DND-41 (cell line): ENCODE data around the gene CACNB4.
"Not testable (repeated sequence)": the region's sequence is repeated elsewhere in the genome, so short reads cannot be mapped to it uniquely, and the experiment has no call there.

Experiments used
- ATAC-seq: fragments of 200-7000 bp; cut with Tn5 transposase; 3 replicates; pipeline ENCODE4 v1.9.1; 2021; ENCODE audit warnings: low read depth; ENCODE audit not compliant: insufficient read depth
- DNase-seq: peaks from one replicate; pipeline ENCODE4 v3.0.0-alpha.2; 2020
- H2AFZ ChIP-seq: 2 replicates; pipeline ENCODE4 v1.6.0; 2012; ENCODE audit warnings: low read depth, low read length
- H3K27ac ChIP-seq: 2 replicates; pipeline ENCODE4 v1.5.1; 2012; ENCODE audit warnings: low read length, inconsistent platforms
- H3K27me3 ChIP-seq: fragments of 200-600 bp; sonication (generic); 2 replicates; pipeline ENCODE4 v1.6.0; 2012; ENCODE audit warnings: low read length, mild to moderate bottlenecking, inconsistent platforms; ENCODE audit not compliant: insufficient read depth, poor library complexity
- H3K36me3 ChIP-seq: 2 replicates; pipeline ENCODE4 v1.5.1; 2012; ENCODE audit warnings: low read length, inconsistent platforms; ENCODE audit not compliant: insufficient read depth
- H3K4me1 ChIP-seq: 2 replicates; pipeline ENCODE4 v1.5.1; 2012; ENCODE audit warnings: mild to moderate bottlenecking, low read length; ENCODE audit not compliant: insufficient read depth
- H3K4me2 ChIP-seq: 2 replicates; pipeline ENCODE4 v1.6.0; 2012; ENCODE audit warnings: mild to moderate bottlenecking, moderate library complexity, low read length, inconsistent platforms; ENCODE audit not compliant: insufficient read depth
- H3K4me3 ChIP-seq, 2 experiments: fragments of 200-600 bp in 1 of 2; shearing (Covaris generic) in 1 of 2; 2 replicates each; pipeline ENCODE4 v1.5.1; 2012 to 2016; ENCODE audit warnings: inconsistent platforms in 2 of 2, low read length in 2 of 2, mild to moderate bottlenecking in 2 of 2, low read depth in 1 of 2, moderate library complexity in 1 of 2
- H3K79me2 ChIP-seq: 2 replicates; pipeline ENCODE4 v1.6.0; 2012; ENCODE audit warnings: low read length, inconsistent platforms; ENCODE audit not compliant: insufficient read depth
- H3K9ac ChIP-seq: 2 replicates; pipeline ENCODE4 v1.6.0; 2012; ENCODE audit warnings: low read depth, mild to moderate bottlenecking, inconsistent platforms, low read length, moderate library complexity
- H3K9me3 ChIP-seq: 2 replicates; pipeline ENCODE4 v1.5.1; 2012; ENCODE audit warnings: low read length, moderate library complexity, mild to moderate bottlenecking, inconsistent platforms; ENCODE audit not compliant: insufficient read depth, severe bottlenecking
- H4K20me1 ChIP-seq: 2 replicates; pipeline ENCODE4 v1.6.0; 2012; ENCODE audit warnings: low read length; ENCODE audit not compliant: insufficient read depth
- CTCF ChIP-seq: IDR thresholded peaks from 2 replicates; pipeline ENCODE4 v1.5.1; 2012; ENCODE audit warnings: borderline replicate concordance, low read length, moderate library complexity, mild to moderate bottlenecking; ENCODE audit not compliant: poor library complexity, severe bottlenecking; ENCODE audit errors: extremely low read depth
- EZH2 ChIP-seq: IDR thresholded peaks from 3 replicates; pipeline ENCODE4 v1.6.1; 2012; ENCODE audit warnings: borderline replicate concordance, low read depth, mild to moderate bottlenecking, moderate library complexity, low read length, inconsistent platforms; ENCODE audit not compliant: severe bottlenecking

The CACNB4 gene

DNA sequence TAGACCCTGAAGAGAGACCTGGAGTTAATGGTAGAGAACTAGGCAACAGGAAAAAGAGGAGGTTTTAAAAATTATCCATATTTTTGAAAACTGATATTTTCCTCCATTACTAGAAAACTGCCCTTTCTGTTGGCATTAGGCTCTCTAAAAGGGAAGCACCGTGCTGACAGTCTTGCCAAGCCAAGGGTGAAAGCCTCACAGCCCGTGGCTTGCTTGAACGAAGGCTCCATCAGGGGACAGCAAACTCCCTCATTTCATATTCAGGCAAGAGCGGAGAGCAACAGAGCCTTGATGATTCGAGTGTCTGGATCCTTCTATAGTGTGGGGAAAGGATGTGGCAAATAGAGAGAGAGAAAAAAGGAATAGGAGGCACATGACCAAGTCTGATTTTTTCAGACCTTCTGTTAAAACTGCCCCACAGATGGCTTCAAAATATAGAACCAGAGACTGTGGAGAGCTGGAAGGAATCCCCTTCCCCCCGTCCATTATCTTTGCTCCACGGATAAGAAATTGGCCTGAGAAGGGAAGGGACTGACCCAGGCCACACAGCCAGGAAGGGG, 67.0 kb downstream of the CACNB4 start:
- Histone ChIP-seq H3K79me2 (no peaks in the 10 kb centered on the region), H3K27me3 (no peaks in the 10 kb centered on the region), H3K4me1 (no peaks in the 10 kb centered on the region), H2AFZ (no peak overlapping the region), H3K27ac (no peak overlapping the region), H3K9me3 (no peaks in the 10 kb centered on the region), H3K4me2 (no peak overlapping the region), H3K4me3 (no peak overlapping the region), H3K36me3 (no peaks in the 10 kb centered on the region), H3K9ac (no peak overlapping the region), H4K20me1 (no peaks in the 10 kb centered on the region)
- no peak for ATAC-seq
- TF ChIP-seq EZH2 (no peak), CTCF (no peak)
- DNase-seq = no peak

GRCh38 chr2:152030596-152031328, 68.1 kb downstream of the CACNB4 start:
- not testable (repeated sequence) for H3K36me3 ChIP-seq, H3K9ac ChIP-seq, H2AFZ ChIP-seq, H3K79me2 ChIP-seq, ATAC-seq, H3K9me3 ChIP-seq, H3K27me3 ChIP-seq, H3K4me3 ChIP-seq, H4K20me1 ChIP-seq, H3K4me1 ChIP-seq, H3K27ac ChIP-seq, DNase-seq, H3K4me2 ChIP-seq

DNA sequence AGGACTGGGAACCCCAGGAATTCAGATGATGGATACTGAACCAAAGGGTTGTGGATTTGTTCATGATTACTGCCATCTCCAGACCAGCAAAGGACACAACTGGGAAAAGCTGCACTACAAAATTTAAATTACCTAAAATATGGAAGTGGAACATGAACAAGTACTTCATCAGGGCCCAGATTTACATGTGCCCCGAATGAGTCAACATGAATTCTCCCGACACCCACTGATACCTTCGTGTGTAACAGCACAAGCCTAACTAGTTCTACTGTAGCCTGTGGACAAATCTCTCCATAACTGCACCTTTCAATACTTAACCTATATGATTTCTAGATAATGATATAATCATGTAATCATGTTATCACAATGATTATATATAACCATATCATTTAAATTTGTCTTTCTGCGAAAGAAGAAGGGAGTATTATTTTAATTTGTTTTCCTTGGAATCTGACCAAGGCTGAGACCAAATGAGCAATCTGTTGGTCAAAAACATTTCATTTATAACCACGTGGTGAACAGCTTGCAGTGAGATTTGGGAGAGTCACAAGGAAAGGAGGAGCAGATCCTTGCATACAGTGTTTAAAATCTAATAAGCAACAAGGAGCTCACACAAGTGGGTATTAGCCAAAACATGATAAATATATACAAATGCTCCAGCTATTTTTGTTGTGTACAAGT, 70.5 kb downstream of the CACNB4 start:
- H3K9me3 ChIP-seq = no peaks in the 10 kb centered on the region
- H3K79me2 ChIP-seq = no peaks in the 10 kb centered on the region
- peaks cover 9% of the 10 kb centered on the region; the same call in 1 of the 2 replicates for H3K4me1 ChIP-seq
- H3K36me3 ChIP-seq = no peaks in the 10 kb centered on the region
- no peaks in the 10 kb centered on the region for H3K27me3 ChIP-seq
- no peak overlapping the region for H2AFZ ChIP-seq
- DNase-seq (no peak), ATAC-seq (no peak)
- H4K20me1 ChIP-seq = no peaks in the 10 kb centered on the region
- H3K4me3 ChIP-seq = no peak overlapping the region
- no peak for TF ChIP-seq CTCF
- TF ChIP-seq EZH2 = no peak
- no peak overlapping the region for H3K9ac ChIP-seq
- H3K27ac ChIP-seq = no peak overlapping the region
- no peak overlapping the region for H3K4me2 ChIP-seq
